Aorta (tissue), 5 donors: Measurements from ENCODE around the gene ZSCAN12. TPM values are rescaled to one million over a fixed set of nuclear protein-coding genes. Genes with fewer than 3 reads are reported as not detected.

Experiments
- ATAC-seq: fragments of 200-7000 bp; cut with Tn5 transposase; one replicate; pipeline ENCODE4 v1.9.1; 2022; ENCODE audit warnings: moderate library complexity; ENCODE audit not compliant: low FRiP score
- DNase-seq, 2 donors: peaks; one replicate each; pipeline ENCODE4 v3.0.0-alpha.2; 2020
- H3K27ac ChIP-seq, 2 donors: one replicate each; pipeline ENCODE4 v1.5.1; 2013; ENCODE audit warnings: low read length in 2 of 2, mild to moderate bottlenecking in 2 of 2, moderate library complexity in 2 of 2, control low read depth in 1 of 2, inconsistent platforms in 1 of 2, low read depth in 1 of 2
- H3K27me3 ChIP-seq, 2 donors: one replicate each; pipeline ENCODE4 v1.6.1; 2013; ENCODE audit warnings: control low read depth in 1 of 2, low read length in 1 of 2, mild to moderate bottlenecking in 1 of 2, moderate library complexity in 1 of 2; ENCODE audit not compliant: insufficient read depth in 2 of 2, control insufficient read depth in 1 of 2
- H3K36me3 ChIP-seq, 2 donors: one replicate each; pipeline ENCODE4 v1.6.1; 2013; ENCODE audit warnings: control low read depth in 1 of 2, low read length in 1 of 2, mild to moderate bottlenecking in 1 of 2; ENCODE audit not compliant: insufficient read depth in 2 of 2, control insufficient read depth in 1 of 2
- H3K4me1 ChIP-seq, 2 donors: one replicate each; pipeline ENCODE4 v1.6.1; 2013; ENCODE audit warnings: low read length in 2 of 2, control low read depth in 1 of 2, mild to moderate bottlenecking in 1 of 2, moderate library complexity in 1 of 2; ENCODE audit not compliant: insufficient read depth in 2 of 2, control insufficient read depth in 1 of 2
- H3K4me3 ChIP-seq, 2 donors: one replicate each; pipeline ENCODE4 v1.5.1; 2013; ENCODE audit warnings: low read length in 2 of 2, control low read depth in 1 of 2, mild to moderate bottlenecking in 1 of 2
- H3K9me3 ChIP-seq: one replicate; pipeline ENCODE4 v1.6.1; 2013; ENCODE audit warnings: mild to moderate bottlenecking, low read length; ENCODE audit not compliant: control insufficient read depth
- WGBS, 2 donors: extraction: QIAGEN DNeasy Blood & Tissue Kit; methylation state at CpG; one replicate each; pipeline ENCODE4 v1.1.7; 2013; 5-methylcytosine and 5-hydroxymethylcytosine counted together
- intact Hi-C, 2 donors: fragments of 100-400 bp; cut with DNase I; formaldehyde crosslinking; loops; one replicate each; pipeline versions ENCODE4 v1.14.2 to v1.15.0; 2022
- polyA plus RNA-seq, 2 donors: library from polyadenylated mRNA; stranded (reverse); fragments of 200-250 nt; gene quantifications; one replicate each; pipeline ENCODE4 v1.2.3, GENCODE V29; 2013
- total RNA-seq, 2 donors: library from RNA; stranded (reverse); fragmentation: NEBNext Ultra II Directional; extraction: Animal tissue kit (Norgen Biotek cat#: 25700); gene quantifications; one replicate each; pipeline ENCODE4 v1.2.1, GENCODE V29; 2021
- donor health status: healthy with polysubstance abuse.
- donor health status: Bipolar disorder and iron deficiency.
- donor health status: DM: no; HTN: no; CAD: no.
- donor health status: DM: no; HTN: no; CAD: no.
- donor health status: DM: yes; HTN: yes; CAD: no.

Gene ZSCAN12
- total and polyA plus RNA-seq, 4 donors: 2.3 to 7.0 (median 4.1) TPM

GRCh38 chr6:28347119-28347518, 52.4 kb downstream of the ZSCAN12 start:
- Histone ChIP-seq H3K4me3 (no peak overlapping the region), H3K36me3 (no peaks in the 10 kb centered on the region), H3K9me3 (no peaks in the 10 kb centered on the region), H3K4me1 (no peaks in the 10 kb centered on the region), H3K27me3 (no peaks in the 10 kb centered on the region), H3K27ac (no peak overlapping the region)
- no peak for ATAC-seq
- intact Hi-C loops: loop anchor here in 1 of 2 donors (10.0 kb wide), 1 partner anchor 62 kb away; the partner anchor contains the start of gene PGBD1
- DNase-seq: no peak
- WGBS, 2 donors: 19 to 23% methylated on average over 2 of the region's 2 CpGs

- H3K36me3 ChIP-seq: no peaks in the 10 kb centered on the region
- no peaks in the 10 kb centered on the region for H3K4me1 ChIP-seq
- DNase-seq: no peak
- ATAC-seq: no peak
- intact Hi-C loops: loop anchor here in 1 of 2 donors (10.0 kb wide), 1 partner anchor 60 kb away; the partner anchor contains the start of gene PGBD1
- H3K9me3 ChIP-seq: no peaks in the 10 kb centered on the region
- no peak overlapping the region for H3K27ac ChIP-seq
- 89 to 93% methylated on average over 1 of the region's 1 CpG for WGBS, 2 donors
- H3K4me3 ChIP-seq: no peak overlapping the region
- no peaks in the 10 kb centered on the region for H3K27me3 ChIP-seq
Measured at GRCh38 chr6:28345201-28345600, 54.3 kb downstream of the ZSCAN12 start.

- H3K4me3 ChIP-seq: no peak overlapping the region
- 53 to 60% methylated on average over 1 of the region's 1 CpG for WGBS, 2 donors
- no peaks in the 10 kb centered on the region for H3K27me3 ChIP-seq
- no peak overlapping the region for H3K27ac ChIP-seq
- ATAC-seq (no peak), DNase-seq (no peak)
- H3K4me1 ChIP-seq: no peaks in the 10 kb centered on the region
- intact Hi-C loops: loop anchor here in 1 of 2 donors (10.0 kb wide), 1 partner anchor 59 kb away; the partner anchor contains the start of gene PGBD1
- H3K9me3 ChIP-seq: no peaks in the 10 kb centered on the region
- H3K36me3 ChIP-seq: no peaks in the 10 kb centered on the region
Measured at GRCh38 chr6:28343898-28344677, 55.5 kb downstream of the ZSCAN12 start.

GRCh38 chr6:28340310-28341095, 59.0 kb downstream of the ZSCAN12 start:
- no peak overlapping the region for H3K4me3 ChIP-seq
- DNase-seq (no peak), ATAC-seq (no peak)
- intact Hi-C loops: loop anchor here in 1 of 2 donors (10.0 kb wide), 1 partner anchor 56 kb away; the partner anchor contains the start of gene PGBD1
- no peaks in the 10 kb centered on the region for H3K27me3 ChIP-seq
- WGBS, 2 donors: 73 to 88% methylated on average over 1 of the region's 1 CpG
- H3K4me1 ChIP-seq: no peaks in the 10 kb centered on the region
- H3K27ac ChIP-seq: no peak overlapping the region
- H3K9me3 ChIP-seq: no peaks in the 10 kb centered on the region
- H3K36me3 ChIP-seq: no peaks in the 10 kb centered on the region

- H3K27me3 ChIP-seq: no peaks in the 10 kb centered on the region
- DNase-seq (no peak), ATAC-seq (no peak)
- no peaks in the 10 kb centered on the region for H3K36me3 ChIP-seq
- intact Hi-C loops: loop anchor here (5.0 kb wide), 3 partner anchors 70 to 1205 kb away; partner anchors contain the start of gene ZSCAN26 (in 1 of the 2)
- H3K4me1 ChIP-seq: no peaks in the 10 kb centered on the region
- peak overlapping the region; percentile 82 to 84 for H3K4me3 ChIP-seq
- H3K9me3 ChIP-seq: no peaks in the 10 kb centered on the region
- peak overlapping the region; percentile 19 to 92 for H3K27ac ChIP-seq
Measured at GRCh38 chr6:28337121-28337520, 62.4 kb downstream of the ZSCAN12 start.

- Histone ChIP-seq H3K27ac (peak overlapping the region; percentile 92 to 95), H3K9me3 (no peaks in the 10 kb centered on the region), H3K4me3 (peak overlapping the region; percentile 82 to 84), H3K36me3 (no peaks in the 10 kb centered on the region), H3K4me1 (no peaks in the 10 kb centered on the region), H3K27me3 (no peaks in the 10 kb centered on the region)
- DNase-seq: no peak
- peak; percentile 43 for ATAC-seq
- intact Hi-C loops: loop anchor here (5.0 kb wide), 3 partner anchors 69 to 1204 kb away; partner anchors contain the start of gene ZSCAN26 (in 1 of the 2)
- 9 to 10% methylated on average over 24 of the region's 24 CpGs for WGBS, 2 donors
Measured at GRCh38 chr6:28336284-28337120, 63.0 kb downstream of the ZSCAN12 start.

- intact Hi-C loops: loop anchor here (5.0 kb wide), 3 partner anchors 68 to 1203 kb away; partner anchors contain the start of gene ZSCAN26 (in 1 of the 2)
Measured at GRCh38 chr6:28335564-28336283, 63.8 kb downstream of the ZSCAN12 start, which contains the start of gene ZSCAN31. Gene ZSCAN31 (minus strand): TSS chr6:28336148. CDS start chr6:28329683, 6,465 bp downstream.

More at GRCh38 chr6:28335564-28336283, 63.8 kb downstream of the ZSCAN12 start, which contains the start of gene ZSCAN31:
- peak; percentile 98 for ATAC-seq
- Histone ChIP-seq H3K4me3 (peak within 1 kb of the TSS; percentile 82 to 84), H3K36me3 (no peaks in the 10 kb centered on the region), H3K27me3 (no peaks in the 10 kb centered on the region), H3K4me1 (no peaks in the 10 kb centered on the region), H3K27ac (peak within 1 kb of the TSS; percentile 92 to 95), H3K9me3 (no peaks in the 10 kb centered on the region)
- 0% methylated on average over 35 of the region's 35 CpGs for WGBS, 2 donors
- DNase-seq: peak; percentile 96 to 98
